T-cell (primary cell): ENCODE results near the gene ROCK2. TPM values are rescaled to one million over a fixed set of nuclear protein-coding genes. Genes with fewer than 3 reads are reported as not detected.
"Not testable (repeated sequence)": the region's sequence is repeated elsewhere in the genome, so short reads cannot be mapped to it uniquely, and the experiment has no call there.

Experiments
- ATAC-seq, 4 experiments: fragments of 200-7000 bp in 3 of 4; fragments of 150-1000 bp in 1 of 4; cut with Tn5 transposase; replicated peaks in 1 of 4; 1 replicate in 3 of 4; 2 replicates in 1 of 4; pipeline ENCODE4 v1.10.0; 2021; ENCODE audit warnings: moderate library complexity in 3 of 4, mild to moderate bottlenecking in 2 of 4, moderate number of reproducible peaks in 1 of 4
- CTCF ChIA-PET, 2 donors: fragments of 300-600 bp; sonication (Branson Sonifier 250); formaldehyde crosslinking; loops; one replicate each; lab custom pipeline; 2022; ENCODE audit warnings: antibody characterized with exemption in 2 of 2; lab: Charles Lee
- POLR2A ChIA-PET, 2 donors: fragments of 300-600 bp; sonication (Branson Sonifier 250); formaldehyde crosslinking; loops; one replicate each; lab custom pipeline; 2022; ENCODE audit warnings: antibody characterized with exemption in 2 of 2; lab: Charles Lee
- DNase-seq, 35 experiments: peaks; one replicate each; pipeline versions ENCODE4 v3.0.0 to v3.0.0-alpha.2; 2013 to 2023
- H3K27ac ChIP-seq: one replicate; pipeline ENCODE4 v1.5.1; 2013; ENCODE audit warnings: low read length
- H3K27me3 ChIP-seq, 2 experiments: replicated peaks in 1 of 2; 1 replicate in 1 of 2; 2 replicates in 1 of 2; pipeline versions ENCODE4 v1.6.1 to v1.7.0; 2013; ENCODE audit warnings: low read length in 1 of 2, mixed read lengths in 1 of 2; ENCODE audit not compliant: control insufficient read depth in 2 of 2, insufficient read depth in 2 of 2; ENCODE audit errors: extremely low read depth in 1 of 2
- H3K36me3 ChIP-seq, 2 donors: 1 replicate in 1 of 2; 2 replicates in 1 of 2; pipeline versions ENCODE4 v1.6.1 to v1.7.0; 2013; ENCODE audit warnings: low read length in 1 of 2; ENCODE audit not compliant: control insufficient read depth in 2 of 2, insufficient read depth in 1 of 2; ENCODE audit errors: extremely low read depth in 1 of 2
- H3K4me1 ChIP-seq, 2 experiments: 1 replicate in 1 of 2; 2 replicates in 1 of 2; pipeline versions ENCODE4 v1.6.1 to v1.7.0; 2013; ENCODE audit warnings: low read length in 2 of 2, mixed read lengths in 1 of 2; ENCODE audit not compliant: insufficient read depth in 2 of 2, control insufficient read depth in 1 of 2; ENCODE audit errors: extremely low read depth in 1 of 2
- H3K4me3 ChIP-seq, 2 donors: 1 replicate in 1 of 2; 2 replicates in 1 of 2; pipeline versions ENCODE4 v1.5.1 to v1.7.0; 2013; ENCODE audit warnings: mild to moderate bottlenecking in 2 of 2, low read length in 1 of 2, moderate library complexity in 1 of 2; ENCODE audit not compliant: control insufficient read depth in 1 of 2; ENCODE audit errors: extremely low read depth in 1 of 2
- H3K9me3 ChIP-seq: 2 replicates; pipeline ENCODE4 v1.7.0; 2013
- H3K27ac Mint-ChIP-seq, 2 donors: one replicate each; pipeline ENCODE4 v1.8.0; 2020 to 2021; ENCODE audit warnings: mild to moderate bottlenecking in 2 of 2, mixed read lengths in 2 of 2
- H3K27me3 Mint-ChIP-seq, 2 donors: one replicate each; pipeline ENCODE4 v1.8.0; 2021 to 2022; ENCODE audit warnings: mixed read lengths in 2 of 2
- H3K36me3 Mint-ChIP-seq: one replicate; pipeline ENCODE4 v1.8.0; 2021; ENCODE audit warnings: mixed read lengths
- H3K4me1 Mint-ChIP-seq, 3 donors: one replicate each; pipeline ENCODE4 v1.8.0; 2020 to 2022; ENCODE audit warnings: mixed read lengths in 3 of 3, mild to moderate bottlenecking in 1 of 3
- H3K4me3 Mint-ChIP-seq, 3 donors: one replicate each; pipeline ENCODE4 v1.8.0; 2020 to 2022; ENCODE audit warnings: mild to moderate bottlenecking in 3 of 3, mixed read lengths in 3 of 3, moderate library complexity in 3 of 3
- H3K9me3 Mint-ChIP-seq, 3 donors: one replicate each; pipeline ENCODE4 v1.8.0; 2020 to 2022; ENCODE audit warnings: mixed read lengths in 3 of 3
- WGBS: methylation state at CpG from one replicate; pipeline ENCODE4 v1.1.5; 2013; ENCODE audit warnings: missing lambda C conversion rate; ENCODE audit not compliant: insufficient coverage; 5-methylcytosine and 5-hydroxymethylcytosine counted together
- total RNA-seq, 35 experiments: library from RNA in 6 of 35; stranded (reverse) in 6 of 35; fragments of 120-200 nt in 1 of 35; gene quantifications; one replicate each; pipeline versions ENCODE4 v1.2.1 to v1.2.4 and lab custom pipeline; 2013 to 2026

The ROCK2 gene
- total RNA-seq, 5 donors from 2014 or later (not counting 1 experiment from before 2014, with no cell fraction given) = 15.5 to 22.3 (median 18.6) TPM

DNA sequence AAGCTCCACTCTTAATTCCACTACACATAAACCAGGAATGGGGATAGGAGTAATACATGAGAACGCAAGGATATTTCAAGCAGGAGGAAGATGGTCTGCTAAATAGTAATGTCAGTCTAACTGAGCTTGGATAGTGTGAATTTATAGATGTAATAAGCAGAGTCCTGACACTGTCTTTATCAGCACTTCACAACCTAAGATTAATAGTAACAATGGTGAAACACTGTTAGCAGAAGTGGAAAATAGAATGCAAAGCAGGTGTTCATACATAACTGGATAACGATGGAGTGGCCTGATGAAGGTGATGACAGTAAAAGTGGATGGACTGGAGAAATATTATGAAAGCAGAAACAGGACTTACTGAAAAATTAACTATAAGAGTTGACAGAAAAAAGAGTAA, 80.4 kb downstream of the ROCK2 start:
- DNase-seq = no peak
- POLR2A ChIA-PET = no interaction called here
- Mint-ChIP-seq H3K4me1 (peaks cover 0 to 8% (median 4%) of the 10 kb centered on the region in 3 donors), H3K36me3 (peaks cover 28% of the 10 kb centered on the region), H3K4me3 (no peak overlapping the region), H3K27me3 (no peaks in the 10 kb centered on the region), H3K9me3 (peaks cover 5% of the 10 kb centered on the region in 3 donors), H3K27ac (no peak overlapping the region)
- ATAC-seq = no peak
- Histone ChIP-seq H3K36me3 (peaks cover 0 to 5% of the 10 kb centered on the region in 2 donors), H3K4me1 (no peaks in the 10 kb centered on the region), H3K9me3 (no peaks in the 10 kb centered on the region), H3K27me3 (no peaks in the 10 kb centered on the region), H3K27ac (no peak overlapping the region), H3K4me3 (no peak overlapping the region)
- CTCF ChIA-PET = interaction anchor here in 1 of 2 donors (0.7 kb wide), 1 partner anchor 322 kb away, joined by 5 read pairs; no protein-coding TSS in a partner anchor
- WGBS = 100% methylated on average over 1 of the region's 2 CpGs

DNA sequence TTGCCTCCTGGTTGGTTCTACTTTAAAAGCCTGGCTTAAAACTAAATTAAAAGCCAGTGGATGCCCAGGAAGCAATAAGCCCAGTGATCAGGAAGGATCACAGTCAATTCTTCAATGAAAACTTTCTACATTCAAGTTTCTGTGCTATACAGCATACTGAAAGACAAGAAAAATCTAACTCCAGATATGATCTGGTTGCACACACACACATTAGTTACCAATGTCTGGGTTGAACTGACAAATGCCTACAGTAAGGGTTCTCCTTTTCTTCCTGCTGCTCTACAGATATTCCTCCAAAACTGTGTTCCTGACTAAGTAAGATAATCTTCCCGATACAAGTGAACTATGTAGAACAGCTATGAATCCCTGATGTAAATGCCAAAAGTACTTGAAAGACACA, 81.3 kb downstream of the ROCK2 start:
- H3K9me3 Mint-ChIP-seq = no peaks in the 10 kb centered on the region
- CTCF ChIA-PET = no interaction called here
- Histone ChIP-seq H3K27me3 (no peaks in the 10 kb centered on the region), H3K27ac (no peak overlapping the region), H3K4me3 (no peak overlapping the region), H3K9me3 (no peaks in the 10 kb centered on the region), H3K4me1 (no peaks in the 10 kb centered on the region), H3K36me3 (peaks cover 0 to 5% of the 10 kb centered on the region in 2 donors)
- H3K4me1 Mint-ChIP-seq = peaks cover 0 to 8% (median 4%) of the 10 kb centered on the region in 3 donors
- no peak overlapping the region for H3K4me3 Mint-ChIP-seq
- H3K27me3 Mint-ChIP-seq = no peaks in the 10 kb centered on the region
- no peak for ATAC-seq
- whole genome bisulfite sequencing = no CpG with 5 or more reads among the region's 1 CpG
- POLR2A ChIA-PET = no interaction called here
- no peak for DNase-seq
- peaks cover 27% of the 10 kb centered on the region for H3K36me3 Mint-ChIP-seq
- no peak overlapping the region for H3K27ac Mint-ChIP-seq

DNA sequence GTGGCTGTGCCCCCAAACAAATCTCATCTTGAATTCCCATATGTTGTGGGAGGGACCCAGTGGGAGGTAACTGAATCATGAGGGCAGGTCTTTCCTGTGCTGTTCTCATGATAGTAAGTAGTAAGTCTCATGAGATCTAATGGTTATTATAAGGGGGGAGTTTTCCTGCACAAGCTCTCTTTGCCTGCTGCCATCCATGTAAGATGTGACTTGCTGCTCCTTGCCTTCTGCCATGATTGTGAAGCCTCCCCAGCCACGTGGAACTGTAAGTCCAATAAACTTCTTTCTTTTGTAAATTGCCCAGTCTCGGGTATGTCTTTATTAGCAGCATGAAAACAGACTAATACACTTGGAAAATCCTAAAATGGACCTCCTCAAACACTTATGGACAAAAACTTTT, 82.0 kb downstream of the ROCK2 start:
- H3K4me3 Mint-ChIP-seq = not testable (repeated sequence)

GRCh38 chr2:11261564-11261963, 82.9 kb downstream of the ROCK2 start:
- H3K4me3 Mint-ChIP-seq, H3K4me3 ChIP-seq, H3K4me1 Mint-ChIP-seq, POLR2A ChIA-PET, ATAC-seq, H3K4me1 ChIP-seq, DNase-seq, CTCF ChIA-PET, H3K27me3 Mint-ChIP-seq, H3K36me3 ChIP-seq, H3K27ac Mint-ChIP-seq, H3K27ac ChIP-seq, H3K9me3 ChIP-seq, H3K27me3 ChIP-seq, H3K9me3 Mint-ChIP-seq: not testable (repeated sequence)
- WGBS = 94% methylated on average over 3 of the region's 9 CpGs
- peaks cover 24% of the 10 kb centered on the region for H3K36me3 Mint-ChIP-seq

More for the DNA sequence above, 82.0 kb downstream of the ROCK2 start:
- POLR2A ChIA-PET, H3K27me3 Mint-ChIP-seq, H3K9me3 ChIP-seq, H3K9me3 Mint-ChIP-seq, H3K27me3 ChIP-seq, H3K36me3 ChIP-seq, H3K4me1 ChIP-seq, CTCF ChIA-PET, DNase-seq, ATAC-seq, H3K27ac ChIP-seq, H3K4me1 Mint-ChIP-seq, H3K27ac Mint-ChIP-seq, H3K4me3 ChIP-seq: not testable (repeated sequence)
- whole genome bisulfite sequencing = 94% methylated on average over 2 of the region's 2 CpGs
- H3K36me3 Mint-ChIP-seq = peaks cover 25% of the 10 kb centered on the region

- no peak overlapping the region for H3K4me3 ChIP-seq
- WGBS = no CpG with 5 or more reads among the region's 2 CpGs
- Mint-ChIP-seq H3K36me3 (peaks cover 27% of the 10 kb centered on the region), H3K27me3 (no peaks in the 10 kb centered on the region), H3K4me3 (no peak overlapping the region), H3K4me1 (peaks cover 0 to 6% (median 0%) of the 10 kb centered on the region in 3 donors), H3K9me3 (no peaks in the 10 kb centered on the region), H3K27ac (no peak overlapping the region)
- no peaks in the 10 kb centered on the region for H3K4me1 ChIP-seq
- no peak overlapping the region for H3K27ac ChIP-seq
- no peaks in the 10 kb centered on the region for H3K27me3 ChIP-seq
- no peaks in the 10 kb centered on the region for H3K9me3 ChIP-seq
- ATAC-seq (no peak), DNase-seq (no peak)
- POLR2A ChIA-PET = no interaction called here
- H3K36me3 ChIP-seq = peaks cover 0 to 7% of the 10 kb centered on the region in 2 donors
- CTCF ChIA-PET = no interaction called here
Measured at GRCh38 chr2:11260979-11261378, 83.5 kb downstream of the ROCK2 start.

- 100% methylated on average over 1 of the region's 3 CpGs for WGBS
- peaks cover 0 to 7% of the 10 kb centered on the region in 2 donors for H3K36me3 ChIP-seq
Measured at GRCh38 chr2:11257964-11258363, 86.5 kb downstream of the ROCK2 start.

GRCh38 chr2:11257078-11257477, 87.4 kb downstream of the ROCK2 start:
- WGBS = 99% methylated on average over 16 of the region's 16 CpGs
- no peak for DNase-seq
- Mint-ChIP-seq H3K9me3 (peaks cover 0 to 1% (median 0%) of the 10 kb centered on the region in 3 donors), H3K27me3 (no peaks in the 10 kb centered on the region), H3K4me1 (peaks cover 0 to 1% (median 0%) of the 10 kb centered on the region in 3 donors), H3K27ac (no peak overlapping the region), H3K4me3 (no peak overlapping the region), H3K36me3 (peaks cover 25% of the 10 kb centered on the region)
- Histone ChIP-seq H3K4me3 (no peak overlapping the region), H3K36me3 (peaks cover 0 to 7% of the 10 kb centered on the region in 2 donors), H3K4me1 (no peaks in the 10 kb centered on the region), H3K27me3 (no peaks in the 10 kb centered on the region), H3K27ac (no peak overlapping the region), H3K9me3 (no peaks in the 10 kb centered on the region)
- CTCF ChIA-PET = no interaction called here
- ATAC-seq = no peak
- POLR2A ChIA-PET = no interaction called here

More at GRCh38 chr2:11257964-11258363, 86.5 kb downstream of the ROCK2 start:
- no peak overlapping the region for H3K27ac ChIP-seq
- Mint-ChIP-seq H3K27ac (no peak overlapping the region), H3K27me3 (no peaks in the 10 kb centered on the region), H3K36me3 (peaks cover 27% of the 10 kb centered on the region), H3K9me3 (no peaks in the 10 kb centered on the region), H3K4me3 (no peak overlapping the region), H3K4me1 (peaks cover 0 to 3% (median 1%) of the 10 kb centered on the region in 3 donors)
- CTCF ChIA-PET = no interaction called here
- DNase-seq (no peak), ATAC-seq (no peak)
- POLR2A ChIA-PET = no interaction called here
- H3K27me3 ChIP-seq = no peaks in the 10 kb centered on the region
- no peak overlapping the region for H3K4me3 ChIP-seq
- H3K9me3 ChIP-seq = no peaks in the 10 kb centered on the region
- no peaks in the 10 kb centered on the region for H3K4me1 ChIP-seq
